ENCODE measurements around the gene KIF12.

The KIF12 gene

DNA sequence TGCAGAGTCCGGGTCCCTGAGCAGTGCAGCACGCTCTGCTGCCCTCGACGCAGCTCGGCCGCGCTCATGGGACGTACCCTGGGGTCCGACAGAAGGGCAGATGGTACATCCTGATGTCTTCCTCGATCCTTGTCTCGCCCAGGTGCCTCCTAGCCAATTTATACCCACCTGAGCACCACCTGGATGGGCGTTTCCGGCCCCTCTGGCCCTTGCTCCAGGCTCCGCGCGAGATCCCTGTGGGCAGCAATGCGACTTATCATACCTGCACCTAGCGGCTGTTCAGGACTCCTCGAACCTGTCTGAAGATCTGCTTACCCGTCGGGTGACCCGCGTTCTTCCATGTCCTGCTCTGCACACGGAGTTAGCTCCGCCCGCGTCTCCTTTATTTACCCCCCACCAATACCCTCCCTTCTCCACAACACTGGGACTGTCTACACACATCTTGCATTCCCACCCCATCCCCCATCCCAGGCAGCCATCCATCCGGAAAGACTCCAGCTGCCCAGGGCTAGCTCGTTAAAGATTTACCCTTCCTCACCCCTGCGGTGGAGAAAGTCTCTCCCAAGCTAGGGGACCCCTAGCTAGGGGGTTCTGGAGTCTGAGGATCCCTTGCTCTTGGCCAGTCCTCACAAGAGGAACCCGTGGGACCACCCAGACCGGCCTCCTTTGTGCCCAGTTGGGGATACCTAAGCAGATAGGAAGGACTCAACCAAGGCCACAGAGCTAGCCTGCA is at the start of gene KIF12:
Gene KIF12 (minus strand): TSS at position 357 of the 733 bp plus-strand sequence. CDS start 16 bp downstream, at position 341.
- TF ChIP-seq, protein P1, sequence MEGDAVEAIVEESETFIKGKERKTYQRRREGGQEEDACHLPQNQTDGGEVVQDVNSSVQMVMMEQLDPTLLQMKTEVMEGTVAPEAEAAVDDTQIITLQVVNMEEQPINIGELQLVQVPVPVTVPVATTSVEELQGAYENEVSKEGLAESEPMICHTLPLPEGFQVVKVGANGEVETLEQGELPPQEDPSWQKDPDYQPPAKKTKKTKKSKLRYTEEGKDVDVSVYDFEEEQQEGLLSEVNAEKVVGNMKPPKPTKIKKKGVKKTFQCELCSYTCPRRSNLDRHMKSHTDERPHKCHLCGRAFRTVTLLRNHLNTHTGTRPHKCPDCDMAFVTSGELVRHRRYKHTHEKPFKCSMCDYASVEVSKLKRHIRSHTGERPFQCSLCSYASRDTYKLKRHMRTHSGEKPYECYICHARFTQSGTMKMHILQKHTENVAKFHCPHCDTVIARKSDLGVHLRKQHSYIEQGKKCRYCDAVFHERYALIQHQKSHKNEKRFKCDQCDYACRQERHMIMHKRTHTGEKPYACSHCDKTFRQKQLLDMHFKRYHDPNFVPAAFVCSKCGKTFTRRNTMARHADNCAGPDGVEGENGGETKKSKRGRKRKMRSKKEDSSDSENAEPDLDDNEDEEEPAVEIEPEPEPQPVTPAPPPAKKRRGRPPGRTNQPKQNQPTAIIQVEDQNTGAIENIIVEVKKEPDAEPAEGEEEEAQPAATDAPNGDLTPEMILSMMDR (IDR thresholded peaks at IDR 0.05; ENCODE audit: low read depth, low read length, missing control alignments), result no peak
- peak within 1 kb of the TSS; percentile 30; the same call in 1 of the 2 replicates for H3K4me3 ChIP-seq (replicated peaks; ENCODE audit: low read depth, low read length)
- no peak for DNase-seq (ENCODE audit: extremely low read depth, low read depth)

- no peak for DNase-seq (ENCODE audit: extremely low read depth, low read depth)
- no peak overlapping the region for H3K4me3 ChIP-seq (replicated peaks; ENCODE audit: low read depth, low read length)
- TF ChIP-seq, protein P1 (IDR thresholded peaks at IDR 0.05; ENCODE audit: low read depth, low read length, missing control alignments), result no peak
These were observed 47.6 kb upstream of the KIF12 start for GRCh38 chr9:114146735-114147134.

GRCh38 chr9:114143234-114143633 is 44.1 kb upstream of the KIF12 start:
- H3K4me3 ChIP-seq (replicated peaks; ENCODE audit: low read depth, low read length), result no peak overlapping the region
- TF ChIP-seq, protein P1 (IDR thresholded peaks at IDR 0.05; ENCODE audit: low read depth, low read length, missing control alignments), result no peak
- no peak for DNase-seq (ENCODE audit: extremely low read depth, low read depth)

GRCh38 chr9:114141553-114142402 is 42.7 kb upstream of the KIF12 start:
- no peak overlapping the region for H3K4me3 ChIP-seq (replicated peaks; ENCODE audit: low read depth, low read length)
- DNase-seq (ENCODE audit: extremely low read depth, low read depth), result no peak
- TF ChIP-seq, protein P1 (IDR thresholded peaks at IDR 0.05; ENCODE audit: low read depth, low read length, missing control alignments), result no peak

DNA sequence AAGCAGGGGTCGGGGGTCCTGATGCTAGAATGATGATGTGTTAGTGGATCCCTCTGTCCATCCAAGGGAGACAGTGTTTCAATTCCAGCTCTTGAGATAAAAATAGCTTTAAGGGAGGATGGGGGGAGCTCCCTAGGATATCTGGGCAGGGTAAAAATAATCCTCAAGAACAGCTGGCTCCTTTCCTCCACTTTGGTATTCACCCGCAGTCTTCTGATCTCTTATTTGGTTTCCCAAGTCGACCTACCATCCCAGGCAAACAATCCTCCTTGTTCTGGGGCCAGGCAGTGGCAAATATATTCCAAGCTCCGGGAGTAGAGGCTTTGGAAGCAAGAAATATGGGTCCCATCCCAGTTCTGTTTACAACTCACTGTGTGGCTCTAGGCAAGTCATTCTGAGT is 41.8 kb upstream of the KIF12 start:
- TF ChIP-seq, protein P1 (IDR thresholded peaks at IDR 0.05; ENCODE audit: low read depth, low read length, missing control alignments), result no peak
- DNase-seq (ENCODE audit: extremely low read depth, low read depth), result no peak

GRCh38 chr9:114140401-114140800 is 41.3 kb upstream of the KIF12 start:
- no peak for DNase-seq (ENCODE audit: extremely low read depth, low read depth)
- H3K4me3 ChIP-seq (replicated peaks; ENCODE audit: low read depth, low read length), result no peak overlapping the region
- TF ChIP-seq, protein P1 (IDR thresholded peaks at IDR 0.05; ENCODE audit: low read depth, low read length, missing control alignments), result no peak

More for the DNA sequence above, 41.8 kb upstream of the KIF12 start:
- no peak overlapping the region for H3K4me3 ChIP-seq (replicated peaks; ENCODE audit: low read depth, low read length)

Data from HFF-Myc (cell line).